ENCODE measurements around the gene CNGA3.

The CNGA3 gene

DNA sequence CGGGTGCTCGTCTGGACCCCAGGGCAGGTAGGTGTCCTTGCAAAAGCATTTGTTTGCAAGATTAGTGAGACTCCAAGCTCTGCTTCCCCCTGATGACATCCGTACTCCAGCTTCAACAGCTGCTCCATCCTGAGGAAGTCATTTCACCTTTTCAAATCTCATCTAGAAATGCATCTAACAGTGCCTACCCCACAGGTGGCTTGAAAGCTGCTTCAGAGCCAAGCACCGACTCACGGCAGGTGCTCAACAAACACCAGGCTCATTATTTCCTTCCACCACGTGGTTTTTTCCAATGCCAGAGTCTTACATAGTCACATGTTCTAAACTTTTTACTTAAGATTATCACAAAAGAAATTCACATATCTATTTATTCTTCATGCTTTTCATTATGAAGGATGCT lies 31.9 kb downstream of the CNGA3 start:
- no peak for DNase-seq

DNA sequence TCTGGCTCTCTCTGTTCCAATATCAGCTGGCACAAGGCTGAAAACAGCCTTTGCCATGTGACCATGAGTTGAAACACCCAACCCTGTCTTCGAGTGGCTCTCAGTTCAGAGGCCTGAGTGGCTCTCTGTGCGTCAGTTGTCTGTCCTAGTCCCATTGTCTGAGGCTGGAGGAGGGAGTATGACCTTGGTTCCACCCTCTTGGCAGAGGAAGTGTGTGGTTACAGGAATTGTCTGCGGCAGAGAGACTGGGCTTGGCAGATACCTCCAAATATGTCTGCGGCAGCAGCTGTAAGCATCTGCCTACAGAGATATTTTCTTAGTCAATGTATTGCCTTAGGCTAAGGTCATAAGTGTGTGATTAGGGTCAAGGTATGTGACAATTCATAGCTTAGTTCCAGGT lies 32.6 kb downstream of the CNGA3 start:
- peak; percentile 18 for DNase-seq

DNA sequence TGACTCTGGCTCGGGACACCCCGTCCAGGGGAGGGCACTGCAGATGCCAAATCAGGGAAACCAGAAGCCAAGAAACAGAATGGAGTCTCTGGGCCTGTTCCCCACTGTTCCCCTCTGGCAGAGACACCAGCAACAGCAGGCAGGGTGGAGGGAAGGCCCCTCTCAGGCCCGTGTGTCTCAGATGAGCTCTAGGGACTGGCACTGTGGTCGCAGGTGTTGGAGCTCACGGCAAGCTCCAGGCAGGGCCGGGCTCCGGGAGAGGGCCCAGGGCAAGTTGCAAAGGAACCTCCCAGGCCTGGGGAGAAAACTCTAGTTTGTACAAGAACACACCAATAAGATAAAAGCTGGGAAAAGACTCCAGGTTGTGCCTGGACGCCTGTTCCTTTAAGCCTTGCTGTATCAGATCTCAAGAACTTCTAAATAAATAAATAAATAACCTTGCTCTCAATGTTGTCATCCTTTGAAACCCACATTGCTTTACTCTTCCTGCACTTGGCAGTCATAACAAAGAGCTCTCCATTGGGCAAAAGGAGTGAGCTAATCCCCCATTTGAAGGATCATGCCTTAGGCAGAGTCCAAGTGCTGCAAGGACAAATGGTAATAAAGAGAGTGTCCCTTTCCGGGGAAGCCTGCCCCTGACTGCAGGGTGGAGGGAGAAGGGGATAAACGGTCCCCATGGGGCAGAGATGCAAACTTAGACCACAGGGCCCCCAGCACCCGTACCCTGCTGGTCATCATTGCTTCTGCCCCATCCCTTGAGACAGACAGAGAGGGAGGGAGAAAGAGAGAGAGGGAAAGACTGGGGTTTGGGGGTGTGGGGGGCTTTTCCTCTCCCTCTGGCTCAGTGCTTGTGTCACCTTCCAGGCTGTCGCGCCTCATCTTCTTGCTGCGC lies 33.3 kb downstream of the CNGA3 start:
- no peak for DNase-seq

DNA sequence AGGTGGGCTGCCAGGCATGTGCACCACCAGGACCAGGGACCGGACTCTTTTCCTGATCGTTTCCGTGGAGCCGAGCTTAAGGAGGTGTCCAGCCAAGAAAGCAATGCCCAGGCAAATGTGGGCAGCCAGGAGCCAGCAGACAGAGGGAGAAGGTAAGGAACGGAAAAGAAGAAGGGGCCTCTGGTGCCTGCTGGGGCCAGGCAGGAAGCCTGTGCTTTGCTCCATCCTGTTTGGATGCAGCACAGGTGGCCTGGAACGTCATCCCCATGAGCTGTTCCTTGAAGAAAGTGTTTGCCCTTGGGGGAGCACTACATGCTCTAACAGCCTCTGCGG lies 33.9 kb downstream of the CNGA3 start:
- no peak for DNase-seq

DNA sequence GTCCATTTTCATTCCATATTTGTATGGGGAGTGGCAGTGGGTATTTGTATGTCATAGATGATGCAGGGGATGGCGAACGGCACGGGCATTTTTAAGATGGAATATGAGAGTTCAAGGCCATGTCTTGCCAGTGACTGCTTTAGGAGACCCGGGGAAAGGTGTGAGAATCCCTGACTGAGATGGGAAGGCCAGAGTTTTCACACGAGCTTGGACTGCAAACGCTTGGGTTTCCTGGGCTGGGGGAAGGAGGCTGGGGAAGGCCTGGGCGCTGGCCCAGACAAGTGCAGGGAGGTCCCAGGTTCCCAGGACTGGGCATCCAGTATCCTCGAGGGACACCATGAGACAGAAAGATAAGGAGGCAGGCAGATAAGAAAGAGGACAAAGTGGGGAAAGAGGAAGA lies 35.2 kb downstream of the CNGA3 start:
- no peak for DNase-seq

DNA sequence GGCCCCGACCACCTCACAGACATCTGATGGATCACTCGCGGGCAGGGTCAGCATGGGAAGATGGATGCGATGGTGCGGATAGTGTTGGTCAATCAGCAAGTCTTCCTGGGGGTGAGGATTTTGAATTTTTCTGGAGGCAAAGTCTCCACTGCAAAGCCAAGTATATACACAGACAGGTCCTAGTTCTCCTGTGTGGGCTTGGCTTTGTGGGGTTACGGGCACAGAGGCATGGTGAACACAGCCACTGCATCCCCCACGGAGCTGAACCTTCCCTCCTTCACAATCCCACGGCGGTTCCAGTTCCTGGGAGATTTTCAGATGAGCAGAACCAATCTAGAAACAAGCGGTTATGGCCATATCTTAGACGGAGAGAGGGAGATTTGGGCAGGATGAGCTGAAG lies 35.8 kb downstream of the CNGA3 start:
- DNase-seq, result no peak

DNA sequence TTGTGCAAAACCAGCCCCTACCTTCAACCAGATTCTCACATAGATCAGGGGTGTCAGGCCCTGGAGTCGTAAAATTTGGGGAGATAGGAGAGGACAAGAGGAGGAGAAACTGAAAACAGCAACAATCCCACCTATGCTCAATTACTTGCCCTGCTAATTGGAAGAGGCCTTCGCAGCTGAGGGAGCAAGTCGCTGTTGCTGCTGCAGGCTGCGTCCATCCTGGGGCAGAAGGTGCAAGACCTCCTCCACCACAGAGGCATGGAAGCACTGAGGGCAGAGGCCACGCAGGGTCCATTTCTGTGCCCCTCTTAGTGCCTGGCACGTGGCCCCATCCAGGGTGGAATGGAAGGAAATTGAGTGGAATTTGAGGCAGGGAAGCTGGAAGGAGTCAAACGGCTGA lies 36.5 kb downstream of the CNGA3 start:
- no peak for DNase-seq

DNA sequence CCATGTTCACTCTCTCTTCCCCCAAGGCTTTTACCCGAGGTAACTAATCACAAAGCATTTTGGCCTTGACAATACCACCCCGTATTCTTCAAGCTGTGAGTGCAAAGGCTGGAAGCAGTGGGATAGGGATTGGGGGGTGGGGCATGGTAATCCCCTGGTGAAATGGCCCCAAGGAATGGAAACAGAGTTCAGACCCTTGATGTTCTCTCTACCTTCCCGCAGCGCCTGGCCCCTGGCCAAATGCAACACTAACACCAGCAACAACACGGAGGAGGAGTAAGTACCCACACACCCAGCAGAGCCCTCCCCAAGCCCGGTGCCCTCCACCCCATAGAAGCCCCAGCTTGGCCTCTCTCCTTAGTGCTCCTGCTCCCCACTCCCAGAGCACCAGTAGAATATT lies 36.9 kb downstream of the CNGA3 start:
- no peak for DNase-seq

DNA sequence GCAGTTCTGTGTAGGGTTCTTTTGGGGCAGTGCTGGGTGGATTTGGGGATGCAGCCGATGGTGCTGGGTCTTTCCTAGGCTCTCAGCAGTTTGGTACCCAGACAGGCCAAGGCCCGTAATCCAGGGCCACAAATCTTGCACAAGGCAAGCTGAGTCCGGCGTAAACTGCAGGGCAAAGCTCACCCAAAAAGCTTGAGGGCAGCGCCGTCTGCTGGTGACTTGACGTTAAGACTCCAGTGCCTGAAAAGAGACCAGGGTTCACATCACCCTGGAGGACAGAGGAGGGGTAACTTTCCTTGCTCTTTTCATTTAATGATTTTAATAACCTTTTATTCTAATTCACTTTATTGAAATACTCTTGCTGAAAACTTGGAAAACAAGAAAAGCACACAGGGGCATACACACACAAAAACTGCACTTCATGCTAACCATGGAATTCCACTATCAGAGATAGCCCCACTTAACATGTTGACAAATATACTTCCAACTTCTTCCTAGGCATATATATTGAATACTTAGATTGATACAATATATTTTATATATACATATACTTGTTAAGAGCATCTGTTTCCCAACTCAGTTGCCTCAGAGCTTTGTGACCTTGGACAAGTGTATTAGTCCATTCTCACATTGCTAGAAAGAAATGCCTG lies 38.9 kb downstream of the CNGA3 start:
- DNase-seq, result peak; percentile 60

DNA sequence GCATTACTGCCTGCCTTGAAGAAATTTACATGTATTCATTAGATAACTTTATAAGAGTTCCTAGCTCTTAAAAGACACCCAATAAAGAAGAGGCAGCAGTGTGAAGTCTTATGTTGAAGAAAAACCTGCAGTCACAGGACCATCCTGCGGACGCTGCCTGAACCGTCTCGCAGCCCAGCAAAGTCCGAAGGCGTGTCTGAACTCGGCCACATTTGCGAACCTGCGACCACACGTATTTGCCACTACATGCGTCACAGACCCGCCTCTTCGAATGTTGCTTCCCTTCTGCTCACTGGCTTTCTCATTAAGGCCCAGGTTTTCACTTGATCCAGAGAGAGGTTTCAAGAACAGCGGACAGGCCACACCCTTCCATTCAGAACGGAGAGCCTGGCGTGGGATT lies 41.2 kb downstream of the CNGA3 start:
- no peak for DNase-seq

DNA sequence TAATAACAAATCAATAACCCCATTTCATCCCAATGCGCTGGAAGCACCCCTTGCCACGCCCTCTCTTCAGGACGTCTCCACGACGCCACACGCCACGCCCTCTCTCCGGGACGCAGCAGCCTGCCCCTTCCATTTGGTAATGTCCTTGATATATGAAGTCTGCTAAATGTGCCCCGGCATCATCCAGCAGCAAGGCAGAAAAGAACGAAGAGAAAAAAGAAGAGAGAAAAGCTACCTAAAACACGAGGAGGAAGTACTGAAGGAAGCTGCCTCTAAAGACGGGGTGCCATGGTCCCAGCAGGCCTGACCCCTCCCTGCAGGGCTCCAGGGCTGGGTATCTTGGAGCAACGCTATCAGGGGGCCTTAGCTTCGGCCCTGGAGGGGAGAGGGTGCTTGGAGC lies 41.8 kb downstream of the CNGA3 start:
- no peak for DNase-seq

DNA sequence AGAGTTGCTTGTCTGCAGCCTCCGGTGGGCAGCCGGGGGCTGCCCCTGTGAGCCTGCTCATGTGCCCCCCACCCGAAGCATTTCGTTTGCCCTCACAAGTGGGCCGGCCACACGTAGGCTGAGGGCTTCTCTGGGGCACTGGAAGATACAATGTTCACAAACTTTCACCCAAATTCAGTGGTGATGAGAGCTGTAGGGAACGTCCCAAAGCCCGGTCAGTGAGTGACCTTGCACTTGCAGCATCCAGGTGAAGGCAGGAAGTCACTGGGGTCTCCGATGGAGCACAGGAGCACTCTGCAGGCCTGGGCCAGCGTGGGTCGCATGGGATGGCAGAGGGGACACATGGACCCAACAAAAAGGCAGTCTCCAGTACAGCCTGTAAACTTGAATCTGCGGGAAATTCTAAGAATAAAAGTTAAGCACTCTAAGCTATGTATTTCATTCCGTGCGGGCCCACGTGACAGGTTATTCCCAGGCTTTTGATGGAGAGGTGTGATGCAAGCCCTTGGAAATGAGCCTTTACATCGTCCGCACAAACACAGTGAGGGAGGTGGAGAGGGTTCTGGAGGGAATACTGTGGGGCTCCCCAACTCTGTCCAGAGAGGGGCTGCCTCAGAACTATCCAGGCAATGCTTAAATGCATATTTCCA lies 42.5 kb downstream of the CNGA3 start:
- DNase-seq, result no peak

DNA sequence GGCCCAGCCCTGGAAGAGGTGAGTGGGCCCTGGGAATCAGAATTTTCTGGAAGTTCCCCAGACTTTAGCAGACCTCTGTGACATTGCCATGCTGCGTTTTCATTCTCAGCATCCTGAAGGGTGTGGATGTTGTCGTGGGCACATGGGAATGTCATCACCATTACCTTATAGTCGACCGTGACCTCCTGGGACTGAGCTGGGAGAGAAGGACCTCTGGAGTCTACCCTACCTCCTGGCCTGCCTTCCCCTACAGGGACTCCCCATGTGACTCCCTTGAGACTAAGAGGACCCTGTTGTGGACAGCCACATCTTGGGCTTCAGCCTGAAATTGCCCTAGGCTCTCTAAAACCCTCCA lies 43.0 kb downstream of the CNGA3 start:
- DNase-seq, result no peak

DNA sequence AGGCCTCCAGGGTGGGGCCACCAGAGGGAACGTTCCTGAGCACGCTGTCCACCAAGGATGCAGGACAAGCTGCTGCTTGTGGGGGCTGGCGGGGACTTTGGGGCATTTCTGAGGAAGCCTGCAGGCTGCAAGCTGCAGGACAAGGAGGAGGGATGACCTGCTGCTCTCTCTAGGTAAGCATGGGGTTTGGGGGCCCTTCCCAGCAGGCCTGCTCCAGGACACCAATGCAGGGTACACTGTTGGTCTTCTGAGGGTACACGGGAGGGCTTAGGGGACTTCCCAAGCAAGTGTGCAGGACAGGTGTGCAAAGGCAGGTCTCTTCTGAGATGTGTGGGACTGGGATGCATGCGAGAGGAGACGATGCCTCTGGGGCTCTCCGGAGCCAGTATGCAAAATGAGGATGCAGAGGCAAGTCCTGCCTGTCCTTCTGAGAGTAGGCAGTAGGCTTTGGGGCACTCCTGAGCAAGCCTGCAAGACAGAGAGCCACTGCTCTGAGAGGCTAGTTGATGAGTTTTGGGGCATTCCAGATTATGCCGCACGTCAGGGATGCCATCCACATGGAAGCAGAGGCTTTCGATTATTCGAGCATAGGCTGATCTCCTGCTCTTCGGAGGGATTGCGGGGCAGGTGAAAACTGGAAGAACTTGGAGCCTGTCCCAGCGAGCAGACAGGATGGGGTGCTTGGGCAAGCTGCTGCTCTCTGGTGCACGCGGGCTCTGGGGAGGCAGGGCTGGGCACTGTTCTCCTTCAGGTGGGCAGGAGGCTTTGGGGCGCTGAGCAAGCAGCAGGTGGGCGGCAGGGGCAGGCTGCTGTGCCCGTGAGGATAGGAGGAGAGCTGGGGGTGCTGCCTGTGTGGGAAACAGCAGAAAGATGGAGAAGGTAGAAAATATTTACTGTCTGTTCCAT lies 44.6 kb downstream of the CNGA3 start:
- DNase-seq, result no peak

DNA sequence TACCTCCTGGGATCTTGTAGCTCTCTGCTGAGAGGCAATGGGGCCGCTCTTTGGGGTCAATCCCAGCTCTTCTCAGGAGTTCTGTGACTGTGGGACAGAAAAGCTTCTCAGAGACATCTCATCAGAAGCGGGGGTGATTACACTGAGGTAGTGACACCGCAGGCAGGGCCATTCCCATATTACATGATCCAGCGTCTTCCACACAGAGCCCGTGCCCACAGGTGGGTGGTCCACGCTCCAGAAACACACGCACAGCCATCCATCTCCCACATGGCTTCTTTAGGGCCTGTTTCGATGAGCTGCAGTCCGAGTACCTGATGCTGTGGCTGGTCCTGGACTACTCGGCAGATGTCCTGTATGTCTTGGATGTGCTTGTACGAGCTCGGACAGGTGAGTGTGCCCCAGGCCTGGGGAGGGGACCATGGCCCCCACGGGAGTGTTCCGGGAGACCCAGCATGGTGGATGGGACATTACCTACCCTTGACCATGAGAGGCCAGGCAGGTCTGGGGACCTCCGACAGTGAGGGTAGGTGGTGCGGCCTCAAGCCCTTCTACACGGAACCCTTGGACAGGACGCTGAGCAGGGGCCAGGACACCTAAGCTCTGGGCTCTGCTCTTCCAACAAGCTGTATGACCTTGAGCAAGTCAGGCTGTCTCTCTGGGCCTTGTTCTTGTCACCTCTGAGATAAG lies 45.5 kb downstream of the CNGA3 start:
- DNase-seq, result no peak

DNA sequence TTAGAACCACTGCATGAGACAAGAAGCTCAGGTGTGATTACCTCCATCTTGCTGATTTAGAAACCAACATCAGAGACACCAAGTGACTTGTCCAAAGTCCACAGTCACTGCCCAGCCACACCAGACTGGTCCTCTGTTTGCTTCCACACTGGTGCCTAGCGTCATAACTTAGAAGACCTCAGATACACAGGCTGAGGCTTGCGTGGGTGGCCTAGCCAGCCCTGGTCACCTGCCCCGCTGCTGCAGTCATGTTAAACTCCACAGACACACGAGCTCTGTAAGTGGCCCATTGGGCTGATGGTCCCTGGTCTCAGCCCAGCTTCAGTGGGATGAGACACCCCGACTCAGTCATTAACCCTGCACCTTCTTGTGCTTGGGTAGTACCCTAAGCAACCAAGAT lies 47.1 kb downstream of the CNGA3 start:
- DNase-seq, result no peak

DNA sequence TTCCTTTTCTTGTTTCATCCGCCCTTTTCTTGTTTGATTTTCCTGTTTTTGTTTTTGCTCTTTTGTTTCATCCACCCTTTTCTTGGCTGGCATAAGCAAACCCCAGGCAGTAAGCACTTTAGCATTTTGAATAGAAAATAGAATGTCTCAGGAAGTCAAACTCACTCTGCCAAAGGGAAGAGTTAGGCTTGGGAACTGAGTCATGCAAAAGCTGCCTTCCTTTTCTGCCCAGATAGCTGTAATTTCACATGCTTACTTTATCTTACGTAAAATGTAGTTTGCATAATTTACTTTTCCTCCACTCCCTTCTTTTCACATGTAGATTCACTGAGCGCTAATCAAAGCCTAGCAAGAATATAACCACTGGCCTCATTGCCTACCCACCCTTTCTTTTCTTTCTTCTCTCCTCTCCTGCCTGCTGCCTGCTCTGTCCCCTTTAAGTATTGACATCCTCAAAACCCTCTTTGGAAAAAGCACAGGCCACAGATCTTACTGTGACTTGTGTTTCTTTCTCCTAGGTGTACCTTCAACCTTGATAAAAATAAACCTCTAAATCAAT lies 48.4 kb downstream of the CNGA3 start:
- DNase-seq, result no peak

DNA sequence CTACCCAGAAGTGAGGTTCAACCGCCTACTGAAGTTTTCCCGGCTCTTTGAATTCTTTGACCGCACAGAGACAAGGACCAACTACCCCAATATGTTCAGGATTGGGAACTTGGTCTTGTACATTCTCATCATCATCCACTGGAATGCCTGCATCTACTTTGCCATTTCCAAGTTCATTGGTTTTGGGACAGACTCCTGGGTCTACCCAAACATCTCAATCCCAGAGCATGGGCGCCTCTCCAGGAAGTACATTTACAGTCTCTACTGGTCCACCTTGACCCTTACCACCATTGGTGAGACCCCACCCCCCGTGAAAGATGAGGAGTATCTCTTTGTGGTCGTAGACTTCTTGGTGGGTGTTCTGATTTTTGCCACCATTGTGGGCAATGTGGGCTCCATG lies 49.7 kb downstream of the CNGA3 start:
- DNase-seq, result no peak

DNA sequence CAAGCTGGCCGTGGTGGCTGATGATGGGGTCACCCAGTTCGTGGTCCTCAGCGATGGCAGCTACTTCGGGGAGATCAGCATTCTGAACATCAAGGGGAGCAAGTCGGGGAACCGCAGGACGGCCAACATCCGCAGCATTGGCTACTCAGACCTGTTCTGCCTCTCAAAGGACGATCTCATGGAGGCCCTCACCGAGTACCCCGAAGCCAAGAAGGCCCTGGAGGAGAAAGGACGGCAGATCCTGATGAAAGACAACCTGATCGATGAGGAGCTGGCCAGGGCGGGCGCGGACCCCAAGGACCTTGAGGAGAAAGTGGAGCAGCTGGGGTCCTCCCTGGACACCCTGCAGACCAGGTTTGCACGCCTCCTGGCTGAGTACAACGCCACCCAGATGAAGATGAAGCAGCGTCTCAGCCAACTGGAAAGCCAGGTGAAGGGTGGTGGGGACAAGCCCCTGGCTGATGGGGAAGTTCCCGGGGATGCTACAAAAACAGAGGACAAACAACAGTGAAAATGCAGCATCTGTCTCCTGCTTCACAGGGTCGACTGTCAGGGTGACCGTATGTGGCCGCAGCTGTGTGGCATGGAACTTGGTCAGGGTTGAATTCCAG lies 50.6 kb downstream of the CNGA3 start:
- DNase-seq, result no peak

DNA sequence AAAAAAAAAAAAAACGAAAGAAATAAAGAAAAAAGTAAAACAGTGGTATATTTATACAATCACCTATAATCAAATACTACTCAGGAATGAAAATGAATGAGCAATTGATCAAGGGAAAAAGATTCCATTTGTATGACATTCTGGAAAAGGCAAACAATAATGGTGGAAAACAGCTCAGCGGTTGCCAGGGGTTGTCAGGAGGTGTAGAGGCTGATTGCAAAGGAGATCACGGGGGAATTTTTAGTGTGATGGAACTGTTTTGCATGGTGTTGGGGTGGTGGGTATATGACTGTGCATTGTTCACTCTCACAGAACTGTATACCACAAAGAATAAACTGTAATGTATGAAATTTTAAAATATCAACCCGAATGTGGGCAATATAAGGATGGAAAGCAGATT lies 52.9 kb downstream of the CNGA3 start:
- DNase-seq, result no peak

DNA sequence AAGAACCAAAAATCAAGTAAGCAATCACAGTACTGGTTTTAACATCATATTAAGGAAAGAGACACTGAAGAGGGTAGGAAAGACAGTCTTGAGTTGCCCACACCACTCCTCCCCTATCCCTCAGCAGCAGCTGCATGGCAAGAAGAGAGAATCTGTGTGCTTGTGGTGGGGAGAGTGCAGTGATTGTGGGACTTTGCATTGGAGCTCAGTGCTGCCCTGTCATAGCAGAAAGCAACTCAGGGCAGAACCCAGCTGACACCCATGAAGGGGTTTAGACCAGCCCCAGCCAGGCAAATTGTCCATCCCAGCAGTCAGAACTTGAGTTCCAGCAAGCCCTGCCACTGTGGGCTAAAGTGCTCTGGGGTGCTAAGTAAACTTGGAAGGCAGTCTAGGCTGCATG lies 57.6 kb downstream of the CNGA3 start:
- no peak for DNase-seq

All from fibroblast of skin of right biceps (primary cell).